GM21526 (cell line): ENCODE results near the gene TKTL2.
A peak's percentile ranks its signal among the peaks of the same experiment; 100 is the strongest.

Experiments
- ATAC-seq: cut with Tn5 transposase; IDR thresholded peaks from one replicate; pipeline ENCODE4 v1.9.1; 2021; ENCODE audit warnings: moderate library complexity; ENCODE audit not compliant: unreplicated experiment, low FRiP score

The TKTL2 gene, protein sequence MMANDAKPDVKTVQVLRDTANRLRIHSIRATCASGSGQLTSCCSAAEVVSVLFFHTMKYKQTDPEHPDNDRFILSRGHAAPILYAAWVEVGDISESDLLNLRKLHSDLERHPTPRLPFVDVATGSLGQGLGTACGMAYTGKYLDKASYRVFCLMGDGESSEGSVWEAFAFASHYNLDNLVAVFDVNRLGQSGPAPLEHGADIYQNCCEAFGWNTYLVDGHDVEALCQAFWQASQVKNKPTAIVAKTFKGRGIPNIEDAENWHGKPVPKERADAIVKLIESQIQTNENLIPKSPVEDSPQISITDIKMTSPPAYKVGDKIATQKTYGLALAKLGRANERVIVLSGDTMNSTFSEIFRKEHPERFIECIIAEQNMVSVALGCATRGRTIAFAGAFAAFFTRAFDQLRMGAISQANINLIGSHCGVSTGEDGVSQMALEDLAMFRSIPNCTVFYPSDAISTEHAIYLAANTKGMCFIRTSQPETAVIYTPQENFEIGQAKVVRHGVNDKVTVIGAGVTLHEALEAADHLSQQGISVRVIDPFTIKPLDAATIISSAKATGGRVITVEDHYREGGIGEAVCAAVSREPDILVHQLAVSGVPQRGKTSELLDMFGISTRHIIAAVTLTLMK

DNA sequence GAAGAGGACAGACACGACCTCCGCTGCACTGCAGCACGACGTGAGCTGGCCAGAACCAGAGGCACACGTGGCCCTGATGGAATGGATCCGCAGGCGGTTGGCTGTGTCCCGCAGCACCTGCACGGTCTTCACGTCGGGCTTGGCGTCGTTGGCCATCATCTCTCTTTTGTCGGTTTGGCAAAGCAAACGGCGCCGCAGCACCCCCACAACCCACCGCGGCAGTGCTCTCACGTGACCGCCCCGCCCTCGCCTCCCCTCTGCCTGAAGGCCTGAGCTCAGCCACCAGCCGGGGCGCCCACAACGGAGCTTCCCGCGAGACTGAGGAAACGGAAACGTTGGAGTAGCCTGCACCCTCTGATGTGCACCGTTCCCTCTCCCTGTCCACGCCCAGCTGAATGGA, at the start of gene TKTL2:
Gene TKTL2 (minus strand): TSS at position 179 of the 400 bp plus-strand sequence. CDS start 20 bp downstream, at position 159.
- ATAC-seq, result no peak

DNA sequence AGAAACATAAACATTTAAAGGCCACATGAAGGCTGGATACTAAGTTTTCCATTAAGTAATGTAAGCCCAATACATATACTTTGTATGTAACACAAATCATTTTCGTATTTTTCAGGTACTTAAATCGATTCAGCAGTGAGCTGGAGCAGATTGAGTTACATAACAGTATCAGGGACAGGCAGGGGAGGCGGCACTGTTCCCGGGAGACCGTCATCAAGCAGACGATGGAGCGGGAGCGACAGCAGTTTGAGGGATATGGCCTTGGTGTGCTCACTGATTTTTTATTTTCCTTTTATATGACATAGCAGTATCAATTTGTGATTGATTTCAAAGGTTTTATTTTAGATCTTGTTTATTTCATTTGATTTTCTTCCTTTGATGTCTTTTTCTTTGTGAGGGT, 41.6 kb upstream of the TKTL2 start:
- no peak for ATAC-seq

DNA sequence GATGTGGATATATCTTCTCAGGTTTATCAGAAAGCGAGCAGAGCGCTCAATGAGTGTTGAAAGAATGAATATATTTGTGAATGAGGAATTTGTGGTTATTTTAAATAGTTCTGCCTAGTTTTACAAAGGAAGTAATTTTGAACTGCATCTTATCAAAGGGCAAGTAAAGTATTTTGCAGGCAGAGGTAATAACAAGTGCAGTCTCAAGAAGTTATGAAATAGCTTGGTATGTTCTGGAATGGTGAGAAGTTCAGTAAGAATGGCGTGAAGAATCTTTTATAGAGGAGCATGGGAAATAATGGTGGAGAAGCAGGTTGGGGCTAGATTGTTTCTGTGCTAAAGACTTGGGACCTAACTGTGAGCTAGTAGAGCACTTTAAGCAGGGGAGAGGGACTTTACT, 31.8 kb upstream of the TKTL2 start:
- no peak for ATAC-seq

DNA sequence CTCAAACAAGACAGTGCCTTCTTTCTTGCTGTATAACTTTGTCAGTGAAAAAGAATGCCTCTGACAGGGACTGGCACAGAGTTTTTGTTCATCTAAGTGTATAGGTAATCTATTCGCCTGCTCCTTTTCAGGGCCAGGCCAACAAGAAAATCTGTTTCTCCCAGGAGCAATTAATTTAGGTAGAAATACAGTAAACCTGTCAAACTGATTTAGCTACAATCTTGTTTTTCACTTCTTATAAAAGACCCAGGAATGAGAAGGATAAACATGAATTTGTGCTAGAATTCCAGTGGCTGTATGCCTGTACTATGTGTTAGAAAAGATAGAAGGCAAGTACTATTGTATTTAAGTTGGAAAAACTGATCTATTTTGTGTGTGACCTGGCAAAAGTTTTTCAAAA, 27.0 kb upstream of the TKTL2 start:
- no peak for ATAC-seq

DNA sequence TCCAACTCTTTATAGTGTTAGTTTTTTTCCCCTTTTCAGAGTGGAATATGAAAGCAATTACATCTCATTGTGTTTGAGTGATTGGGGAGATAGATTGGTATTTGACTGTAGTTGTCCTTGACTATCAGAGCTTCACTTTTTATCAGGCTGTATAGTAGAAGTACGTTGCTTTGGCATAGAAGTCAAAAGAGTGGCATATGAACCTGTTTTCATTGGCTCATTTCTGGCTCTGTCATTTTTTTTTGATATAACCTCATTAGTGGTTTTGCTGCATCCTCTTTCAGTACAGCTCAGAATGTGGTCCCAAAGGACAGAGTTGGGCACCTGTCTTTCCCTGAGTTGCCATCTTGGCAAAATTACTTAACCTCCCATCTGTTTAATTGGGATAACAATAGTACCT, 22.3 kb upstream of the TKTL2 start:
- ATAC-seq, result peak; percentile 19

DNA sequence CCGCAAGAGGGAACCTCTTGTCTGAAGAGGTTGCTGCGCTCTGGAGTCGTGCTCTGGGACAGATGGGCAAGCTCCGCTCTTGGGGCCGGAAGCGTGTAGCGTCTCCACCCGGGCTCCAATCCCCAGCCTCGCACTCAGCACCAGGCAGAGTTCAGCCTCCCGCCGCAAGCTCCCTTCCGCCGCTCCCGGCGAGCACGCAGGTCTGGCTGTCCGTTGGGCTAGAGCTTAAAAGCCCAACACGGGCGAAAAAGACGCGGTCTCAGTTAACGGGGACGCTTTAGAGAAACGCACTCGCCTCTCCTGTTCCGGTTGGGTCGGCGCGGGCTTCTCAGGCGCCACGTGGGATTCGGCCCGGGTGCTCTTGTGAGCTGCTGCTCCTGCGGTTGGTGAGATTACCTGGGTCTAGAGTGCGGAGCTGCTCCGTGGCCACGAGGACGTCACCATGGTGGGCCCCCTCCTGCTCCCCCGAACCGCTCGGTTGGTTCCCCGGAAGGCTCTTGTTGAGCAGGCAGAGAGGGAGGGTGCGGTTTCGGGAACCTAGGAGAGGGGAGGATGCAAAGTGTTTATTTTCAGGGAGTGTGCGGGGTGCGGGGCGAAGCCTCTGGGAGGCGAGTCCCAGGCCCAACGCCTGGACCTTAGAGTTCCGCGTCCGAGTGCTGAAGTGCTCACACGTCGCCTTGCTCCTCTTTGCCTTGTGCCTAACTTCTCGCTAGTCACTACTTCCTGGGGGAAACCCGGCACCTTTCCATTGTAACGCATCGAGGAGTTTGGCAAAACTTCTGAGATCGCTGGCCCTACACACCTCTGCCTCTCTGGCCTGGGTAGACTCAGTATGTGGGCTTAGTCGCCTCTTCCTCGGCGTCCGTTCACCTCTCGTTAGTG, 21.0 kb upstream of the TKTL2 start, which contains the start of gene TMA16:
Gene TMA16 (plus strand): TSS at position 331 of the 882 bp plus-strand sequence. CDS start 112 bp downstream, at position 443.
- ATAC-seq, result peak; percentile 89

DNA sequence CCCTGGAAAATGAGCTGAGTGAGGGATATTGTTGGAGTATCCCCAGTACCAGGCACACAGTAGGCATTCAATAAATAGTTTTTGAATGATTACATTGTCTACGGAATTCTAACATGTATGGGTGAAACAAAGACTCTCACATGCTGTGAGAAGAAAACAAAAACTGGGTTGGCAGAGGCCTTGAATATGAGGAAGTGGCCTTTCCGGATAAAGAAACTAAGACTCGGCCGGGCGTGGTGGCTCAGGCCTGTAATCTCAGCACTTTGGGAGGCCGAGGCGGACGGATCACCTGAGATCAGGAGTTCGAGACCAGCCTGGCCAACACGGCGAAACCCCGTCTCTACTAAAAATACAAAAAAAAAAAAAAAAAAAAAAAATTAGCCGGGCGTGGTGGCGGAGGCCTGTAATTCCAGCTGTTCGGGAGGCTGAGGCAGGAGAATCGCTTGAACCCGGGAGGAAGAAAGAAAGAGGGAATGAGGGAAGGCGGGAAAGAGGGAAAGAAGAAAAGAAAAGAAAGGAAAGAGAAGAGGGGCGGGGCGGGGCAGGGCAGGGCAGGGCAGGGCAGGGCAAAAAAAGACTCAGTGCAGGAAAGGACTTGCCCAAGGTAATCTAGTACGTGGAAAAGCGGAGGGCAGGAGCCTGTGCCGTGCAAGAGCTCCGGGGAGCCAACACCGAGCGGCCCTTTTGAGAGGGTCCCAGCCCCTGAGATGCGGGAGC, 20.2 kb upstream of the TKTL2 start:
- no peak for ATAC-seq

DNA sequence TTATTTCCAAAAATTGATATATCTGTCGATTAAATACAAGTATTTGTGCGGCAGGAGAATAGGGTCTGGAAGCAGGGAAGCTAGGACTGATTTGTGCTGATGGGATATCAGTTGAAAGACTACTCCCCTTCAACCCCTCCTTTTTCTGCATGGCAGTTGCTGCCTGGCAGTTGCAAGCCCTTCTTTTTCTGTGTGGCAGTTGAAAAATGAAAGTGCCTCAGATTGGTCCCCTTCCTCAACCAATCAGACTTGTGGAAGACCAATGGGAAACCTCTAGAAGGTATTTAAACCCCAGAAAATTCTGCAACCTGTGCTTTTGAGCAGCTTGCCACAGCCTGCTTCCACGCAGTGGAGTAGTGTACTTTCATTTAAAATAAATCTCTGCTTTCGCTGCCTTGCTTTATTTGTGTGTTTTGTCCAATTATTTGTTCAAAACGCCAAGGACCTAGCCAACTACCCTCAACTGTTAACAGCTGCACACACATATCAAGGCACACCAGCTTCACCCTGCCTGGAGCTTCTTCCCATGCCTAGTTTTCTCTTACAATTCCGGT, 19.5 kb upstream of the TKTL2 start:
- no peak for ATAC-seq

DNA sequence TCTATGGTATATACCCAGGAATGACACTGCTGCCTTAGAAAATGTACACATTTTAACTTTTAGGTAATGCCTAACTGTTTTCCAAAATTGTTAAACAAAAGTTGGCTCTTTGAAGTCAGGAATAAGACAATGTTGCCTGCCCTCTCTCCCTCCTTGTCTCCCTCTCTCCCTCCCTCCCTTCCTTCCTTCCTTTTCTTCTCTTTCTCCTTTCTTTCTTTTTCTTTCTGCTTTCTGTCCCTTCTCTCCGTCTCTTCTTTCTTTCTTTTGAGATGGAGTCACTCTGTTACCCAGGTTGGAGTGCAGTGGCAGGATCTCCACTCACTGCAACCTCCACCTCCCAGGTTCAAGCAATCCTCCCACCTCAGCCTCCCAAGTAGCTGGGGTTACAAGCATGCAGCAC, 16.4 kb upstream of the TKTL2 start:
- no peak for ATAC-seq

DNA sequence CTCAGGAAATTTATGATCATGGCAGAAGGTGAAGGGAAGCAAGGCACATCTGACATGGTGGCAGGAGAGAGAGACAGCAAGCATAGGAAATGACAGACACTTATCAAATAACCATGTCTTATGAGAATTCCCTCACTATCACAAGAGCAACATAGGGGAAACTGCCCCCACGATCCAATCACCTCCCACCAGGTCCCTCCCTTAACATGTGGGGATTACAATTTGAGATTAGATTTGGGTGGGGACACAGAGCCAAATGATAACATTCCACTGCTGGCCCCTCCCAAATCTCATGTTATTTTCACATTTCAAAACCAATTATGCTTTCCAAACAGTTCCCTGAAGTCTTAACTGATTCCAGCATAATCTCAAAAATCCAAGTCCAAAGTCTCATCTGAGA, 12.8 kb upstream of the TKTL2 start:
- no peak for ATAC-seq

DNA sequence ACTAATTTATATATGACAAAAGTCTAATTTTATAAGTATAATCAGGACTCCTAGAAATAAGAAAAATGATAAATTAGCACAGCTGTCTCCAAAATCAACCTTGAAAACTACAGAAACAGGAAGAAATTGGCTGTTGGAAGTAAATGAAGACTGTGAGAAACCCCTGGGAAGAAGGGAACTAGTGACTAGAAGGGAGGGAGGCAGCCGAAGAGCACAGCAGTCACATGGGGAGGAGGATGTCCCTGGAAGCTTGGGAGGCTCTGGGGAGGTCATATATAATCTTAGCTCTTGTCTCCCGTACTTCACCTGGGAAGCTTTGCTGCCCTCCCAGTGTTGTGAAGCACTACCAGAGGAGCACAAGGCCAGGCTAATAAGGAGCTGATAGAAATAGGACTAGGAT, 12.0 kb upstream of the TKTL2 start:
- ATAC-seq, result no peak

DNA sequence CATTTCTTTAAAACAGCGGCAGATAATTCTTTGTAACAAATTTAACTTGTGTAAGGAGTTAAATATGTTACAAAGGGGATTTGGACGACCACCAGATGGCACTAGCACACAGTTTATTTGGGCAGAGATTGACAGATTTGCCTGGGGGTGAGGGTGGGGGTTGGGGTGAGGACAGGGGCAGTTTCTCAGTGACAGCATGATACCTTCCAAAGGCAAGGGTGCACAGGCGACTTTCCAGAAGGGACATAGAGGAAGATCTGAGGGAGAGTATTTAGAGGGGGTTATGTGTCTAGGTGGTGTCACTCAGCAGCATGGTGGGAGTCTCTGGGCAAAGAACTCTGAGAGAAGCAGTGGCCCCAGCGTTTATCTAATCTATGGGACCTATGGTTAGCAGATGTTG, 11.4 kb upstream of the TKTL2 start:
- peak; percentile 40 for ATAC-seq

DNA sequence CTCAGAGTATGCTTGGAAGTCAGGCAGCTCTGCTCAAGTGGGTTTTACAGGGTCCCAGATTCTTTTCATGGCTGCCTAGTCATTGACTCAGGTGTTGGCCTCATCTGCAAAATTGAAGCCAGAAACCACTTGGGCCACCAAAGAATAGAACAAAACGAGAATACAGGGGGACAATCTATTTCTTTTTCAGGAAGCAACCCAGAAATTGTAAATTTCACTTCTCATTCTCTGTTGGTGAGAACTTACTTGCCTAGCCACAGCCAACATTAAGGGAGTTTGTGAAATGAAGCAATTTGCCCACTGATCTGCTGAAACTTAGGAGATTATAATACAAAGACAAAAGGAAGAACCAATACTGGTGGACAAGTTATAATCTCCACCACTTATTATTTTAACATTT, 8.6 kb upstream of the TKTL2 start:
- peak; percentile 82 for ATAC-seq

DNA sequence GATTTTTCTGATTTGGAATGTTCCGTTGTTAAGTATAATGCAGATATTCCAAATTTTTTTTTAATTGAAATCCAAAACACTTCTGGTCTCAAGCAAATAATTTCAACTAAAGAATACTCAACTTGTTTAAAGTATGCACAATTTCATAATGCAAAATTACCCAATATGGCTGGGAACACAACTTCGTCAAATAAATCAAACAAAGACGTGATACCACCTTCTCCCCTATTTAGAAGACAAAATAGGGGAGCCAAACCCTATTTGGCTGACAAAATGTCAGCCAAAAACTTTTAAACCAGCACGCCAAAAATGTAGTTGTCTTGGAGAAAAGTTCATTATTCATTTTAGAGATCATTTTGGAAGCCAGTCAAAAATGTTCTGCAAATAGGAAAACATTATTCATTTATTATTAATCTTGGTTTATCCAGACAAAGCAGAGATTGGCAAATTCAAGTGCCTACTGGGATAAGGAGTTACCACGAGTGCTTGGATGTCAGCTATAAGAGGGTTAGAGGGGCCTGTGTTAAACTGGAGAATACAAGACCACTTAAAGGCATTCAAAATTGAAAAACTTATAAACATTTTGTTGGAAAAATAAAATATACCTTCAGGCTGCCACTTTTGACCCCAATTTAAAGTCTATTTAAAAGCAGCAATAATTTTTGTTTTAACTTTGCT, 3.3 kb upstream of the TKTL2 start:
- ATAC-seq, result no peak

DNA sequence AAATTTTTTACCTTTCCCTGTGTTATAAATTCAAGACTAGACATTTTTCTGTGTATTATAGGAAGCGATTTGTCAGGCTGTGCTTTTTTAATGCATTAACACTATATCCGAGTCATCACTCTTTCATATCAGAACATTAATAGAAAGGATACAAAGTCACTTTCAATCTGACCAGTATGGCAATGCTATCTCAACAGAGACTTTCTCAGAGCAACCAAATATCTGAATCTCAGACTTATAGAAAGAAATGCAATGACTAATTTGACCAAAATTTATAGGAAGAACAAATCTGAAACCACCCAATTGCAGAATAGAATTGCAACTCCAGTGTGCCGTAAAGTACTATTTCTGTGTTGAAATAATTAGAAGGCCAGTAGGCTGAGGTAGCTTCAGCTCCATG, 473 bp upstream of the TKTL2 start:
- ATAC-seq, result no peak

DNA sequence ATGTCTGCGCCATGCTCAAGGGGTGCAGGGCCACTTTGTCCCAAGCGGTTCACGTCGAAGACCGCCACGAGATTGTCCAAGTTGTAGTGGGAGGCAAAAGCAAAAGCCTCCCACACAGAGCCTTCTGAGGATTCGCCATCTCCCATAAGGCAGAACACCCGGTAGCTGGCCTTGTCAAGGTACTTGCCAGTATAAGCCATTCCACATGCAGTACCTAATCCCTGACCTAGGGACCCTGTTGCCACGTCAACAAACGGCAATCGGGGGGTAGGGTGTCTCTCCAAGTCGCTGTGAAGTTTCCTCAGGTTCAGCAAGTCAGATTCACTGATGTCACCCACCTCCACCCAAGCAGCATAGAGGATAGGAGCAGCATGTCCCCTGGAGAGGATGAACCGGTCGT, 424 bp downstream of the TKTL2 start:
- ATAC-seq, result no peak

DNA sequence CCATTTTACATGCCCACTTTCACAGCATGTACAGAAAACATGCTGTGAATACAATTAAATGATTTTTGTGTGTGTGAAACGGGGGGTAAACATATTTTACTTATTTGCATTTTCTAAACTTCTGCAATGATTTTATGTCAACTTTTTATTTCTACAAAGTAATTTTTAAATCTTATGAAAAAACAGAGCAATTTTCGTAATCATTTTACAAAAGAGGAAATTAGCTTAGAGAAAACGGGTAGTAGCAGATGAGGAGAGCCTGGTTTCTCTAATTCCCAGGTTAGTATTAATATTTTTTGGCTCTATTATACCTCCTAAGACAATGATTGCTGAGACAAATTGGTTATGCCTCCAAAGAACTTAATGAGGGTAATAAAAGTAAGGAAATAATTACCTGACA, 3.2 kb downstream of the TKTL2 start:
- no peak for ATAC-seq

DNA sequence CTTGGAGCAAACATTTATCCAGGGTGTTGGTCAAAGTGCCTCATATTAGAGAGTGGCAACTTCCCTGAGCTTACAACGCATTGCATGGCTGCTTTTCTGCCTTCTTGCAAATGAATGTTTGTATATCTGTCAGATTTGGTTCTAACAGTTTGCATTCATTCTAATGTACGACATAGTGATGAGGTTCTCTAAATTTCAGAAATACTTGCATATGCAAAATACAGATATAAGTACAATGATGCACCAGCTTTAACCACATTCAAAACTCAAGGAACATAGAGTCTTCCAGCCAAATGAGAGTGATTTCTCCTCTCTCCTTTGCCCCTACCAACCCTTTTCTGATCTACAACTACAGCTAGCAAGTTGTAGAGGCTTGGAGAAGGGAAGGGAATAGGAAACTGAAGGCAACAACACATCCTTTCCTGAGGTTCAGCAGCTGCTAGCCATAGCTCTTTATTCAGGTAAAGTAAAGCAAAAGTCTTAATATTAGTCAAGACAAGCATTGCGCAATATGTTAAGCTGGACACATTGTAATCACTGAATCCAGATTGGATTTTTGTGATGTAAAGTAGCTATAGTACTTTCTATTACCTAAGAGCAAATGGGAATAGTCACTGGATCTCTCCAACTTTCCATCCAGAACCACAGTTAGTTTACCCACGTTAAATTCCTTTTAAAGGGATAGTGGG, 6.3 kb downstream of the TKTL2 start:
- ATAC-seq, result no peak

DNA sequence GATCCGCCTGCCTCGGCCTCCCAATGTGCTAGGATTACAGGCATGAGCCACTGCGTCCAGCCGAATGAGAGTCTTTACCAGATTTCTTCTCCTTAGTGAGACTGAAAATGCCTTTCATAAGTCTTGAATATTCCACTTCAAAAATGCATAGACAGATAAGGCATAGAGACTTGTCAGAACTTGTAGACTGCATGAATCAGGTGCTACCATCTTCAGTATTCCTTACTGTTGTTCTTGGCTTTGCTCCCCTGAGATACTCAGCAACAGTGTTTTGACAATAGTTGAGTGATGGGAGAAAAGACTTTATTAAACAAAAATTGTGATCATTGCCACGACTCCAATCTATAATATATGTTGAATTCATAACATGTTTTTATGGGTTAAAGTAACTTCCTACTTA, 11.0 kb downstream of the TKTL2 start:
- no peak for ATAC-seq
